Measurements from ENCODE around the gene TMEM150A.
A peak's percentile ranks its signal among the peaks of the same experiment; 100 is the strongest.
"Not testable (repeated sequence)": the region's sequence is repeated elsewhere in the genome, so short reads cannot be mapped to it uniquely, and the experiment has no call there.

The TMEM150A gene

DNA sequence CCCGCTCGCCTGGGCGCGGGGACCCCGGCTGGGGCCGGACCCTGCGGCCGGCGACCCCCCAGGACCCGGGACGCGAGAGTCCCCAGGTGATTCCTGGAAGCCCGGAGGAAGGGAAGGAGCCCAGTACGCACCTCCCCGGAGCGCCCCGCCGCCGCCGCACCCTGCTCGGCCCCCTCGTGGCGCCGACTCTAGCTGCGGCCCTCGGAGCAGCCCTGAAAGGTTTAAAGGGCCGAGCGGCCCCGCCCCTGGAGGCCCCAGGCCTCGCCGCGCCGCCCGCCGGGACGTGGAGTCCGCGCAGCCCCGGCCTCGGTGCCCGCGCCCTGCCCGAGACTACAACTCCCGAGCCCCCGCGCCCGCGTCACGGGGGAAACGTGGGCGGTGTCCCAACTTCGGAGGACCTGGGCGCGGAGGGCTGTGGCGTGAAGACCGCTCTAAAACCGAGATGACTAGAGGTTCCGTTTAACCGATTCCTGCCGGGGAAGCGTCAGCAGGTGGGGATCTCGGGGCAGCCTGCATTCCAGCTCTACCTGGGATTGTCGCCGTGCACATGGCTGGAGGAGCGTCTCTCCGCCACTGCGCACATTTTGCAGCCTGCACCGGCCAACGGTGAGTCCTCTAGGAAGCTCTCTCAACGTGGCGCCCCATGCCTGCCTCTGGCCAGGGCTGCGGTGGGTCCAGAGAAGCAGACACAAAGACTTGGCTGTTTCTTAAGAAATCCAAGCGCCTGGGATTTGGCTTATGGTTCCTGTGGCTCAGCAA, at the start of gene TMEM150A:
TSS of gene TMEM150A (minus strand) at position 223 of the 759 bp plus-strand sequence. CDS start 750 bp downstream, outside the sequence.
- DNase-seq: peak; percentile 89 to 91

DNA sequence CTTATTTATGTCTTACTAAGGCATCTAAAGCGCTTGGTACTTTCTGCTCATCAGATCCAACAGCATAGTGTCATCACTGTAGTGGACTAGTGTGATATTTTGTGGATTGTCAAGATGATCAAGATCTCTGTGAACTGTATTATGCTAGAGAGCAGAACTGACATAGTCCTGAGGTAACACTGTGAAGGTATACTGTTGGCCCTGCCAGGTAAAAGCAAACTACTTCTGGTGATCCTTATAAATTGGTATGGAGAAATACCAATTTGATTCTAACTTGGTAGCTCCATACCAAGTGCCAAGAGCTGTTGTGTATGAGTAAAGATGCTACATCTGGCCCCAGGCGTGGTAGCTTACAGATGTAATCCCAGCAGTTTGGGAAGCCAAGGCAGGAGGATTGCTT, 49.6 kb upstream of the TMEM150A start:
- no peak for DNase-seq

- no peak for DNase-seq
Measured at GRCh38 chr2:85651097-85651496, 48.6 kb upstream of the TMEM150A start.

DNA sequence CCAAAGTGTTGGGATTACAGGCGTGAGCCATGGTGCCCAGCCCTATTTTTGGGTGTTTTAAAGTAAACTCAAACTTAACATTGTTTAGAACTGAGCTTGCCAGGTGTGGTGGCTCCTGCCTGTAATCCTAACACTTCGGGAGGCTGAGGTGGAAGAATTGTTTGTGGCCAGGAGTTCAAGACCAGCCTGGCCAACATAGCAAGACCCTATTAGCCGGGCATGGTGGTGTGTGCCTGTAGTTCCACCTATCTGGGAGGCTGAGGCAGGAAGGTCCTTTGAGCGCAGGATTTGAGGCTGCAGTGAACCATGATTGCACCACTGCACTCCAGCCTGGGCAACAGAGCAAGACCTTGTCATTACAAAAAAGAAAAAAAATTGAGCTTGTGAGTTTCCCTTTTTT, 48.0 kb upstream of the TMEM150A start:
- no peak for DNase-seq

- no peak for DNase-seq
Measured at GRCh38 chr2:85649201-85650190, 47.0 kb upstream of the TMEM150A start.

- peak in 1 of 2 donors; percentile 21 for DNase-seq
Measured at GRCh38 chr2:85648619-85649018, 46.1 kb upstream of the TMEM150A start.

DNA sequence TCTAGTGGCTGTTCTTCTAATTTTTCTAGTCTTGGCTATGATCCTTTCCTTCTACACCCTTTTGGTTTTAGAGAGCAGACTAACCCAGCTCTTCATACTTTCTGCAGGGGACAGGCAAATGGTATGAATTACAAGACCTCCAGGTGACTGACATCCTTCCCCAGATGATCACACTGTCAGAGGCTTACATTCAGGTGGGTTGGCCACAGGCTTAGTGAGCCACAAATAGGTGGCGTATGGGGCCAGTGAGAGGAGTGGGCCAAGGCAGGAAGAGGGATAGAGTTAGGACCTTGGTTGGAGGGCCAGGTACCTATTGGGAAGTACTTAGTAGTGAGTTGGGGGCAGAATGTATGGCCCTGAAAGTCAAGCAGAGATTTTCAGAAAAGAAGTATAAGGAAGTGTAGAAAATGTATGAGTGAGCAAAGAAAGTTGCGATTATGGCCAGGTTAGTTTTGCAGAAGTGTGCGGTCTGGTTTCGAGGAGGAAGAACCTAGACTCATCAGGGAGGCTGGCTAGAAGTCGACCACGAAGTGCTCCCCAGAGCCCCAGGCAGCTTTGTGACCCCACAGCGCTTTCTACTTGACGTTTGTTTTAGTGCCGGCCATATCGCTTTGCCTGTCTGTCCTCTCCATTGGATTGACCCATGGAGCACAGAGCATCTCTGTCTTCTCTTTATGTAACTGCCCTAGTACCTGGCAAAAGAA, 45.5 kb upstream of the TMEM150A start:
- no peak for DNase-seq

- no peak for DNase-seq
Measured at GRCh38 chr2:85646166-85646565, 43.7 kb upstream of the TMEM150A start.

DNA sequence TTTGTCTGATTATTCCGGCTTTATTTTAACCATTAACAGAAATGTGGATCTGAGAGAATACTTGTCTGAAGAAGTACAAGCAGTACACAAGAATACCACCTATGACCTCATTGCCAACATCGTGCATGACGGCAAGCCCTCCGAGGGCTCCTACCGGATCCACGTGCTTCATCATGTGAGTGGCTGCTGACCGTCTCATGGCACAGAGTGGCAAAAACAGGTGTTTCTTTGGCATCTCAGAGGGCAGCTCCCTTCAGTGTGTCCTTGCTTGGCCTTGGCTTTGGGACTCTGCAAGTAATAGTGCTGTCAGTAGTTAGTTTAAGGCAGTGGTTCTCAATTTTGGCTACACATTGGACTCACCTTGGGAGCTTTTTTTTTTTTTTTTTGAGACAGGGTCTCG, 42.4 kb upstream of the TMEM150A start:
- DNase-seq: no peak

- DNase-seq: peak in 1 of 2 donors; percentile 10
Measured at GRCh38 chr2:85642725-85643124, 40.2 kb upstream of the TMEM150A start.

DNA sequence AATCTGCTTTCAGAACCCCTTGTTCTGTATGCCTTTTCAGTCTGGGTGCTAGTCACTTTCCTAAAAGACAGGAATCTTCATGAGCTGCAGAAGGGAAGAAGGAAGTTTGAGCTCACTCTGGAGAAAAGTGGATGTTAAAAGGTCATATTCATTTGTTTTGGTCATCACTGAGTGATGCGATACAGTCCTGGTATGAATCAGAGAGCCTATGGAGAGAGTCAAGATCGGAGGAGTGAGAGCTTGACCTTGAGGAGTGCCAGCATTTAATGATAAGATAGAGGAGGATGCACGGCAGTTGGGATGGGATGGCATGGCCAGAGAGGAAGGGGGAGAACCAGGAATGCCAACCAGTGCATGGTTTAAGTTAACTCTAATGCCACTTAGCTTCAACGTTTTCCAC, 33.1 kb upstream of the TMEM150A start:
- no peak for DNase-seq

DNA sequence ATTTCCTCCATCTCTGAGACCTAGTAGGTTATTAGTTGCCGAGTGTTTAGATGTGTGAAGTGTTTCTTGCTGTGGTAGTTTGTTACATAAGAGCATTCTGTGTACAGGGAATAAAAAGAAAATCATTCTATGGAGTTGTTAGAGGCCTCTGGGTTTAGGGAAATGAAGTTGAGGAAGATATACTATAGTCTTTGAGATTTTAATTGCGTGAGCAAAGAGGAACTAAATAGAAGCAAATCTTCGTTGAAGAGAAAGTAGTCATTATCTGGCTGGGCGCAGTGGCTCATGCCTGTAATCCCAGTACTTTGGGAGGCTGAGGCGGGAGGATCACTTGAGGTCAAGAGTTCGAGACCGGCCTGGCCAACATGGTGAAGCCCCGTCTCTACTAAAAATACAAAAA, 32.5 kb upstream of the TMEM150A start:
- no peak for DNase-seq

- no peak for DNase-seq
Measured at GRCh38 chr2:85631316-85631715, 28.8 kb upstream of the TMEM150A start.

GRCh38 chr2:85628658-85629057, 26.2 kb upstream of the TMEM150A start:
- no peak for DNase-seq

DNA sequence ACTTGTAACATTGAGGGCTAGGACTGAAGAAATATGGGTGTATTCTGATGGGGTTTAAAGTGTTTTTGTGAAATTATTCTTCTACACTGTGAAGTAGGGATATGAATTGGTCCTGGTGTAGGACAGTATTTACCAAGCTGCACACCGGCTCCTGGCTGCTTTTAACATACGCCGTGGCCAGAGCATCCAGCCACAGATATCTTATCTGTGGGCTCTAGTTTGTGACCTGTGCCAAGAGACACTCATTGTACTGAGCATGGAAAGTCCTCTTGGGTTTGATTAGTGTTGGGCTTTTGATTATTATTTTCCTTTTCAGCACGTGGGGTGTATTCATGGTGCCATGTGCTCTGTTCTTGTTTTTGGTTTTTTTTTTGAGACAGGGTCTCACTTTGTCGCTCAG, 21.5 kb upstream of the TMEM150A start:
- DNase-seq: no peak

- DNase-seq: no peak
Measured at GRCh38 chr2:85621338-85621737, 18.8 kb upstream of the TMEM150A start.

DNA sequence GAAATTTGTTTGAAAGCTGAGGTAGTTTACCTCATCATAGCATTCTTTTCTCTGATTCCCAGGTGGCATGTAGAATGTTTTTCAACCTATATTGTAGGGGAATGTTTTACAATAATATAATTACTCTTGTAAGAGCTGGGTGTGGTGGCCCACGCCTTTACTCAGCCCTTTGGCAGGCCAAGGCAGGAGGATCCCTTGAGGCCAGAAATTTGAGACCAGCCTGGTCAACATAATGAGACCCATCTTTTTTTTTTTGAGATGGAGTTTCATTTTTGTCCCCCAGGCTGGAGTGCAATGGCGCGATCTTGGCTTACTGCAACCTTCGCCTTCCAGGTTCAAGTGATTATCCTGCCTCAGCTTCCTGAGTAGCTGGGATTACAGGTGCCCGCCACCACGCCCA, 17.1 kb upstream of the TMEM150A start:
- no peak for DNase-seq

DNA sequence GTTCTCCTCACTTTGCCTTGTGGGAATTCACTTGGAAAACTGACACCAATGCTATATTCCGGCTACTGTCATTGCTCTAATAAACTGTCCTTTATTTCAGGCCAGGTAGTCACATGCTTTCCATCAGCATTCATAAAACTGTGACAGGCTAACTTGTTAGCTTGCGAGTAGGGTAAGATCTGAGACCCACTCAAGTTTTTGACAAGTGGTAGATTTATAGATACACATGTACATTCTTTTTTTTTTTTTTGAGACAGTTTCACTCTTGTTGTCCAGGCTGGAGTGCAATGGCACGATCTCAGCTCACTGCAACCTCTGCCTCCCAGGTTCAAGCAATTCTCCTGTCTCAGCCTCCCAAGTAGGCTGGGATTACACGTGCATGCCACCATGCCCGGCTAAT, 15.2 kb upstream of the TMEM150A start:
- not testable (repeated sequence) for DNase-seq

DNA sequence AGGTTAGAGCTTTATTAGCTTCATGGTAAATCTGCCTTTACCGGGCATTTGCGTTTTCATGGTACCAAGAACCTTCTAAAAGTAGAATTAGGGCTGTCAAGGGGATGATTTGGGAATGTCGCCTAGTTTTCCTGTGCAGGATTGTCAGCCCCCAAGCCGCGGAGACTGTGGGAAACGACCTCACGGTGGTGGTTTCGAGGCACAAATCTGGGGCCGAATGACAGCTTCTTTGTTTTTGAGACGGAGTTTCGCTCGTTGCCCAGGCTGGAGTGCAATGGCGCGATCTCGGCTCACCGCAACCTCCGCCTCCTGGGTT, 12.9 kb upstream of the TMEM150A start:
- DNase-seq: no peak

DNA sequence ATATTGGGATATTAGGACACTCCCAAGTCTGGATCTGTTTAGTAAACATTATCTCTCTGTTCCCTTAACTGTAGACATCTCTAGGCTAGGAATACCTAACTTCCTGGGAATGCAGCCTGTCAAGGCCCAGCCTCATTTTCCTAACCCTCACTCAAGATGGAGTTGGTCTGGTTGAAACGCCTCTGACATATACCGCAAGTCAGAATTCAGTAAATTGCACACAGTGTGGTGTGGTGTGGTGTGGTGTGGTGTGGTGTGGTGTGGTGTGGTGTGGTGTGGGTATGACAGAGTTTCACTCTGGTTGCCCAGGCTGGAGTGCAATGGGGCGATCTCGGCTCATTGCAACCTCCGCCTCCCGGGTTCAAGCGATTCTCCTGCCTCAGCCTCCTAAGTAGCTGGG, 12.3 kb upstream of the TMEM150A start:
- DNase-seq: not testable (repeated sequence)

DNA sequence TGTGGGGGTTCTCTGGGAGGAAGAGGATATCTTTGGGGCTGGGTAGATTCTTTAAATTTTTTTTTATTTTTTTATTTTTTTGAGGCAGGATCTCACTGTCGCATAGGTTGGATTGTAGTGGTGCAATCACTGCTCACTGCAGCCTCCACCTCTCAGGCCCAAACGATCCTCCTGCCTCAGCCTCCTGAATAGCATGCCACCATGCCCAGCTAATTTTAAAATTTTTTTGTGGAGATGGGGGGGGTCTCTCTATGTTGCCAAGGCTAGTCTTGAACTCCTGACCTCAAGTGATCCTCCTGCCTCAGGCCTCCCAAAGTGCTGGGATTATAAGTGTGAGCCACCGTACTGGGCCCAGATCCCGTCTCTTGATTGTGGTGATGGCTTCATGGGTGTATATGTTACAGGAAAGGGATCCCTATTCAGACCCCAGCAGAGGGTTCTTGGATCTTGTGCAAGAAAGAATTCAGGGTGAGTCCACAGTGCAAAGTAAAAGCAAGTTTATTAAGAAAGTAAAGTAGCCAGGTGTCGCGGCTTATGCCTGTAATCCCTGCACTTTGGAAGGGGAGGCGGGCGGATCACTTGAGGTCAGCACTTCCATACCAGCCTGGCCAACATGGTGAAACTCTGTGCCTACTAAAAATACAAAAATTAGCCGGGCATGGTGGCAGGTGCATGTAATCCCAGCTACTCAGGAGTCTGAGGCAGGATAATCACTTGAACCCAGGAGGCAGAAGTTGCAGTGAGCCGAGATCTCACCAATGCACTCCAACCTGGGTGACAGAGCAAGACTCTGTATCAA, 11.4 kb upstream of the TMEM150A start:
- no peak for DNase-seq

Measured in stimulated activated CD4-positive, alpha-beta T cell treated with anti-CD3 and anti-CD28 coated beads, Interleukin-2, amount 100 ng/mL, for 24 hours (primary cell).